Osteoblast (primary cell): ENCODE data around the gene AREL1. TPM values are rescaled to one million over a fixed set of nuclear protein-coding genes. Genes with fewer than 3 reads are reported as not detected.
A peak's percentile ranks its signal among the peaks of the same experiment; 100 is the strongest.

Experiments
- DNase-seq: peaks from one replicate; pipeline ENCODE4 v3.0.0; 2011; ENCODE audit warnings: low spot score, mixed read lengths; ENCODE audit not compliant: insufficient read length; ENCODE audit errors: missing footprints
- H2AFZ ChIP-seq: 2 replicates; pipeline ENCODE4 v1.6.0; 2011; ENCODE audit warnings: mild to moderate bottlenecking, low read length
- H3K27ac ChIP-seq: 2 replicates; pipeline ENCODE4 v1.5.1; 2011; ENCODE audit warnings: mild to moderate bottlenecking, low read depth, low read length, moderate library complexity
- H3K27me3 ChIP-seq: 2 replicates; pipeline ENCODE4 v1.6.0; 2012; ENCODE audit warnings: mild to moderate bottlenecking, control low read depth, inconsistent platforms, low read length, moderate library complexity; ENCODE audit not compliant: insufficient read depth
- H3K36me3 ChIP-seq: 2 replicates; pipeline ENCODE4 v1.5.1; 2011; ENCODE audit warnings: mild to moderate bottlenecking, low read length, control low read depth, moderate library complexity; ENCODE audit not compliant: insufficient read depth
- H3K4me1 ChIP-seq: 2 replicates; pipeline ENCODE4 v1.5.1; 2011; ENCODE audit warnings: mild to moderate bottlenecking, low read length, control low read depth, moderate library complexity; ENCODE audit not compliant: insufficient read depth
- H3K4me2 ChIP-seq: 2 replicates; pipeline ENCODE4 v1.6.0; 2011; ENCODE audit warnings: mild to moderate bottlenecking, low read length; ENCODE audit not compliant: insufficient read depth
- H3K4me3 ChIP-seq: fragments of 200-600 bp; sonication (generic); 3 replicates; pipeline ENCODE4 v1.5.1; 2012; ENCODE audit warnings: mild to moderate bottlenecking, low read length, inconsistent platforms; ENCODE audit not compliant: insufficient read depth
- H3K79me2 ChIP-seq: 2 replicates; pipeline ENCODE4 v1.6.0; 2012; ENCODE audit warnings: mild to moderate bottlenecking, low read length, control low read depth, inconsistent platforms; ENCODE audit not compliant: insufficient read depth
- H3K9me3 ChIP-seq: 2 replicates; pipeline ENCODE4 v1.5.1; 2011; ENCODE audit warnings: low read depth, low read length, control low read depth
- H4K20me1 ChIP-seq: 2 replicates; pipeline ENCODE4 v1.6.0; 2012; ENCODE audit warnings: mild to moderate bottlenecking, low read length, control low read depth; ENCODE audit not compliant: insufficient read depth
- total RNA-seq: library from RNA; depleted of rRNA; stranded (reverse); fragments of >200 nt; gene quantifications from 2 replicates; pipeline ENCODE4 v1.2.3, GENCODE V29; 2012
- TF ChIP-seq, protein P1 (sequence below): IDR thresholded peaks from 2 replicates; pipeline ENCODE4 v1.5.1; 2011; ENCODE audit warnings: mild to moderate bottlenecking, low read depth, low read length, moderate library complexity; ENCODE audit errors: extremely low read depth

AREL1 gene
- total RNA-seq, 1 donor: 27.9 TPM

DNA sequence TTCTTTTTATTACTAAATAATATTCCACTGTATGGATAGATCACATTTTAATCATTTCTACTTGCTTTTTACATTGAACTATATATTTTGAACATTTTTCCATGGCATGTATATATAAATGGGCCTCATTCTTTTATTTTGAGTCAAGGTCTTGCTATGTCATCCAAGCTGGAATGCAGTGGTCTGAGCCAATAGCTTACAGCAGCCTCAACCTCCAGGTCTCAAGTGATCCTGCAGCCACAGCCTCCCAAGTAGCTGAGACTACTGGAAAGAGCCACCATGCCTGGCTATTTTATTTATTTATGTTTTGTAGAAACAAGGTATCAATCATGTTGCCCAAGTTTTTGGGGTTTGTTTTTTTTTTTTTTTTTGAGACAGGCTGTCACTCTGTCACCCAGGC is 7.6 kb upstream of the AREL1 start:
- Histone ChIP-seq H3K4me3 (no peak overlapping the region), H3K9me3 (no peaks in the 10 kb centered on the region), H3K27ac (peak overlapping the region; percentile 22), H4K20me1 (no peaks in the 10 kb centered on the region), H3K4me1 (no peaks in the 10 kb centered on the region), H3K27me3 (no peaks in the 10 kb centered on the region), H3K36me3 (peaks cover 43% of the 10 kb centered on the region), H2AFZ (no peak overlapping the region), H3K79me2 (no peaks in the 10 kb centered on the region), H3K4me2 (no peak overlapping the region)
- no peak for DNase-seq
- TF ChIP-seq, protein P1, sequence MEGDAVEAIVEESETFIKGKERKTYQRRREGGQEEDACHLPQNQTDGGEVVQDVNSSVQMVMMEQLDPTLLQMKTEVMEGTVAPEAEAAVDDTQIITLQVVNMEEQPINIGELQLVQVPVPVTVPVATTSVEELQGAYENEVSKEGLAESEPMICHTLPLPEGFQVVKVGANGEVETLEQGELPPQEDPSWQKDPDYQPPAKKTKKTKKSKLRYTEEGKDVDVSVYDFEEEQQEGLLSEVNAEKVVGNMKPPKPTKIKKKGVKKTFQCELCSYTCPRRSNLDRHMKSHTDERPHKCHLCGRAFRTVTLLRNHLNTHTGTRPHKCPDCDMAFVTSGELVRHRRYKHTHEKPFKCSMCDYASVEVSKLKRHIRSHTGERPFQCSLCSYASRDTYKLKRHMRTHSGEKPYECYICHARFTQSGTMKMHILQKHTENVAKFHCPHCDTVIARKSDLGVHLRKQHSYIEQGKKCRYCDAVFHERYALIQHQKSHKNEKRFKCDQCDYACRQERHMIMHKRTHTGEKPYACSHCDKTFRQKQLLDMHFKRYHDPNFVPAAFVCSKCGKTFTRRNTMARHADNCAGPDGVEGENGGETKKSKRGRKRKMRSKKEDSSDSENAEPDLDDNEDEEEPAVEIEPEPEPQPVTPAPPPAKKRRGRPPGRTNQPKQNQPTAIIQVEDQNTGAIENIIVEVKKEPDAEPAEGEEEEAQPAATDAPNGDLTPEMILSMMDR: no peak

DNA sequence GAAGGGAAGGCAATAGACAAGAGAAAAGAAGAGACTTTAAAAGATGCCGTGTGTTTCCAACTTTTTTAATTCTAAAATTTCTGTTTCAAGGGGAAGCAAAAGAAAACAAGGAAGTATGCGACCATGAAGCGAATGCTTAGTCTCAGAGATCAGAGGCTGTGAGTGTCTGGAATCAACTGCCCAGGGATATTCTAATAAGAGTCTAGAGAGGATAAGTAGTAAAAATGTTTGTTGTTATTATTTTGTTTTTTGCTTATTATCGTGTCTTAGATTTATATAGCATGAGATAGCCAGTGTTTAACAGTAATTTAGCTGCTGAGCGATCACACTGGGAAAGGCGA is 485 bp upstream of the AREL1 start:
- Histone ChIP-seq H3K4me1 (peaks cover 20% of the 10 kb centered on the region), H3K9me3 (no peaks in the 10 kb centered on the region), H3K27ac (peak overlapping the region; percentile 95), H3K4me3 (peak overlapping the region; percentile 96), H2AFZ (peak overlapping the region; percentile 89), H3K36me3 (peaks cover 31% of the 10 kb centered on the region), H3K4me2 (peak overlapping the region; percentile 98), H3K79me2 (peaks cover 66% of the 10 kb centered on the region), H3K27me3 (no peaks in the 10 kb centered on the region), H4K20me1 (peaks cover 17% of the 10 kb centered on the region)
- DNase-seq: peak; percentile 14
- TF ChIP-seq, protein P1: no peak

DNA sequence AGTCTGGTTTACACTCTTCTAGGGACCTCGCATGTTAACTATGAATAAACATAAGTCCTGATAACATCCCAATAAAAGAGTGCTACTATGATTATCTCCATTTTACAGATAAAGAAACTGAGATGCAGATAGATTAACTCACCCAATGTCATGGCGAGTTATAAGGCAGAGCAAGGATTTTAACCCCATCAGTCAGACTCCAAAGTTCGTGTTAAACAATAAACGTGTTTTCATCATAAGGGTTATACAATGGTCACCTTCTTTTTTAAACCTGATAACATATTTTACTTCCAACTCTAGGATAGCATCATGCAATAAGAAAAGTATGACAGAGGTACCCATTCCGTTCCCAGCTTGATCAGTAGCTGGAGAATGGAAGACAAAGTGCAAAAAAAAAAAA is 1.2 kb downstream of the AREL1 start:
- Histone ChIP-seq H3K4me2 (peak overlapping the region; percentile 98), H3K27me3 (no peaks in the 10 kb centered on the region), H3K27ac (no peak overlapping the region), H3K36me3 (peaks cover 19% of the 10 kb centered on the region), H3K9me3 (no peaks in the 10 kb centered on the region), H4K20me1 (peaks cover 21% of the 10 kb centered on the region), H3K4me3 (peak overlapping the region; percentile 96), H3K4me1 (peaks cover 20% of the 10 kb centered on the region), H3K79me2 (peaks cover 81% of the 10 kb centered on the region), H2AFZ (no peak overlapping the region)
- no peak for DNase-seq
- TF ChIP-seq, protein P1: no peak

DNA sequence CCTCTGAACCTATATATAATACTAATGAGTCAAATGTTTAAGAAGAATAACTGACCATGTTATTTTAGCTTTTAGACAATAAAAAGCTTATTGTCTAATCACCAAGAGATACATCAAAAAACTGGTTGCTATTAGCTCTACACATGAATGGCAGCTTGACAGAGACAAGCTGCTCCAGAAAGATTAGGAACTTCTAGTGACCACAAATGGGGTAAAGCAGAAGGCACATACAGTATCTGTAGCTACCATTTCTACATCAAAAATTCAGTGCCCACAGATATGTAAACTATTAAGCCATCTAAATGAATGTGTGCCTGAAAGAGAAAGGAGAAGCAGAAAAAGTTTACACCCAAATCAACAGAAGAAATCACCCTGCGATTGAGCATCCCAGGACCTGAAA is 2.4 kb downstream of the AREL1 start:
- Histone ChIP-seq H3K36me3 (peaks cover 7% of the 10 kb centered on the region), H3K27ac (no peak overlapping the region), H2AFZ (no peak overlapping the region), H3K9me3 (no peaks in the 10 kb centered on the region), H3K79me2 (peaks cover 92% of the 10 kb centered on the region), H3K4me3 (no peak overlapping the region), H3K4me1 (peaks cover 20% of the 10 kb centered on the region), H3K27me3 (no peaks in the 10 kb centered on the region), H4K20me1 (peaks cover 31% of the 10 kb centered on the region), H3K4me2 (no peak overlapping the region)
- DNase-seq: no peak
- TF ChIP-seq, protein P1: no peak
